Keratinocyte (primary cell): ENCODE results near the gene PFKM. TPM values are rescaled to one million over a fixed set of nuclear protein-coding genes. Genes with fewer than 3 reads are reported as not detected.
A peak's percentile ranks its signal among the peaks of the same experiment; 100 is the strongest.

Experiments used
- DNase-seq: peaks from one replicate; pipeline ENCODE4 v3.0.0-alpha.2; 2011; ENCODE audit warnings: low read depth, missing footprints, low spot score
- FAIRE-seq: peaks from 2 replicates; lab custom pipeline; 2011; peaks lifted over from hg19 to GRCh38; lab: Jason Lieb, UNC
- H2AFZ ChIP-seq: 2 replicates; pipeline ENCODE4 v1.6.0; 2012; ENCODE audit warnings: low read length, control low read depth, inconsistent platforms; ENCODE audit not compliant: control insufficient read depth
- H3K27ac ChIP-seq: 2 replicates; pipeline ENCODE4 v1.5.1; 2011; ENCODE audit warnings: low read length; ENCODE audit not compliant: control insufficient read depth, insufficient read depth
- H3K27me3 ChIP-seq: 3 replicates; pipeline ENCODE4 v1.6.0; 2011; ENCODE audit warnings: low read length; ENCODE audit not compliant: control insufficient read depth, insufficient read depth; ENCODE audit errors: extremely low read depth
- H3K36me3 ChIP-seq, 2 experiments: 2 replicates in 1 of 2; 3 replicates in 1 of 2; pipeline ENCODE4 v1.5.1; 2011; ENCODE audit warnings: low read length in 2 of 2, mild to moderate bottlenecking in 1 of 2; ENCODE audit not compliant: control insufficient read depth in 2 of 2, insufficient read depth in 2 of 2; ENCODE audit errors: extremely low read depth in 1 of 2
- H3K4me1 ChIP-seq: 3 replicates; pipeline ENCODE4 v1.5.1; 2011; ENCODE audit warnings: low read length; ENCODE audit not compliant: control insufficient read depth, insufficient read depth; ENCODE audit errors: extremely low read depth
- H3K4me2 ChIP-seq: 3 replicates; pipeline ENCODE4 v1.6.0; 2011; ENCODE audit warnings: low read depth, low read length; ENCODE audit not compliant: control insufficient read depth, insufficient read depth; ENCODE audit errors: extremely low read depth
- H3K4me3 ChIP-seq, 3 experiments: fragments of 200-600 bp in 1 of 3; sonication (generic) in 1 of 3; 2 replicates in 2 of 3; 3 replicates in 1 of 3; pipeline ENCODE4 v1.5.1; 2011 to 2016; ENCODE audit warnings: low read length in 3 of 3, mild to moderate bottlenecking in 3 of 3, control low read depth in 2 of 3, inconsistent platforms in 1 of 3, low read depth in 1 of 3, mixed read lengths in 1 of 3, mixed run types in 1 of 3, moderate library complexity in 1 of 3; ENCODE audit not compliant: control insufficient read depth in 2 of 3, insufficient read depth in 2 of 3; ENCODE audit errors: extremely low read depth in 1 of 3
- H3K79me2 ChIP-seq: 2 replicates; pipeline ENCODE4 v1.6.0; 2012; ENCODE audit warnings: low read length; ENCODE audit not compliant: control insufficient read depth, insufficient read depth
- H3K9ac ChIP-seq: 3 replicates; pipeline ENCODE4 v1.6.0; 2011; ENCODE audit warnings: low read length; ENCODE audit not compliant: control insufficient read depth, insufficient read depth; ENCODE audit errors: extremely low read depth
- H3K9me1 ChIP-seq: 3 replicates; pipeline ENCODE4 v1.6.0; 2011; ENCODE audit warnings: low read length; ENCODE audit not compliant: control insufficient read depth, insufficient read depth; ENCODE audit errors: extremely low read depth
- H3K9me3 ChIP-seq: 2 replicates; pipeline ENCODE4 v1.5.1; 2012; ENCODE audit warnings: low read depth, low read length; ENCODE audit not compliant: control insufficient read depth
- H4K20me1 ChIP-seq: 3 replicates; pipeline ENCODE4 v1.6.0; 2011; ENCODE audit warnings: low read length; ENCODE audit not compliant: control insufficient read depth, insufficient read depth; ENCODE audit errors: extremely low read depth
- EZH2 ChIP-seq: IDR thresholded peaks from one replicate; pipeline ENCODE4 v1.6.1; 2012; ENCODE audit warnings: inconsistent platforms, mild to moderate bottlenecking, low read length, moderate library complexity
- dilution Hi-C: fragments of 300-500 bp; cut with MboI; formaldehyde crosslinking; loops from one replicate; pipeline ENCODE4 v1.7.0; 2020; ENCODE audit warnings: low sequenced_read_pairs; ENCODE audit not compliant: extremely low pct_ligation_motif_present
- polyA plus RNA-seq, 5 experiments: library from polyadenylated mRNA; depleted of rRNA in 3 of 5; stranded (reverse) in 3 of 5; stranded (forward) in 1 of 5; unstranded in 1 of 5; fragments of >200 nt; gene quantifications; 1 replicate in 1 of 5; 2 replicates in 3 of 5; 3 replicates in 1 of 5; pipeline versions ENCODE4 v1.2.1 to v1.2.3, GENCODE V29; 2011 to 2012; ENCODE audit warnings: missing spikeins in 2 of 5, low read depth in 1 of 5, low replicate concordance in 1 of 5
- TF ChIP-seq, protein P1 (sequence below), 3 experiments: IDR thresholded peaks in 1 of 3; conservative IDR thresholded peaks in 1 of 3; optimal IDR thresholded peaks in 1 of 3; 2 replicates in 2 of 3; 3 replicates in 1 of 3; pipeline versions ENCODE3 to v1.5.1; 2011; ENCODE audit warnings: low read length in 3 of 3, mild to moderate bottlenecking in 3 of 3, moderate library complexity in 2 of 3, control low read depth in 1 of 3, inconsistent platforms in 1 of 3; ENCODE audit not compliant: insufficient read depth in 2 of 3; ENCODE audit errors: extremely low read depth in 1 of 3

PFKM gene
- polyA plus RNA-seq, 1 donor (not counting 4 experiments of a cell fraction or from before 2014, with no cell fraction given) = 67.9 TPM

- H2AFZ ChIP-seq = peak overlapping the region; percentile 35
- H3K4me1 ChIP-seq = peaks cover 14% of the 10 kb centered on the region
- H3K36me3 ChIP-seq = no peaks in the 10 kb centered on the region
- peak overlapping the region in 2 of 3 experiments; percentile 30 to 55 for H3K4me3 ChIP-seq
- FAIRE-seq (no peak), DNase-seq (no peak)
- H3K4me2 ChIP-seq = peak overlapping the region; percentile 44
- H3K79me2 ChIP-seq = no peaks in the 10 kb centered on the region
- dilution Hi-C loops = no loop called here
- H4K20me1 ChIP-seq = no peaks in the 10 kb centered on the region
- no peak overlapping the region for H3K9ac ChIP-seq
- no peaks in the 10 kb centered on the region for H3K9me1 ChIP-seq
- H3K27ac ChIP-seq = no peak overlapping the region
- H3K27me3 ChIP-seq = peaks cover 56% of the 10 kb centered on the region
- no peaks in the 10 kb centered on the region for H3K9me3 ChIP-seq
- TF ChIP-seq, protein P1, sequence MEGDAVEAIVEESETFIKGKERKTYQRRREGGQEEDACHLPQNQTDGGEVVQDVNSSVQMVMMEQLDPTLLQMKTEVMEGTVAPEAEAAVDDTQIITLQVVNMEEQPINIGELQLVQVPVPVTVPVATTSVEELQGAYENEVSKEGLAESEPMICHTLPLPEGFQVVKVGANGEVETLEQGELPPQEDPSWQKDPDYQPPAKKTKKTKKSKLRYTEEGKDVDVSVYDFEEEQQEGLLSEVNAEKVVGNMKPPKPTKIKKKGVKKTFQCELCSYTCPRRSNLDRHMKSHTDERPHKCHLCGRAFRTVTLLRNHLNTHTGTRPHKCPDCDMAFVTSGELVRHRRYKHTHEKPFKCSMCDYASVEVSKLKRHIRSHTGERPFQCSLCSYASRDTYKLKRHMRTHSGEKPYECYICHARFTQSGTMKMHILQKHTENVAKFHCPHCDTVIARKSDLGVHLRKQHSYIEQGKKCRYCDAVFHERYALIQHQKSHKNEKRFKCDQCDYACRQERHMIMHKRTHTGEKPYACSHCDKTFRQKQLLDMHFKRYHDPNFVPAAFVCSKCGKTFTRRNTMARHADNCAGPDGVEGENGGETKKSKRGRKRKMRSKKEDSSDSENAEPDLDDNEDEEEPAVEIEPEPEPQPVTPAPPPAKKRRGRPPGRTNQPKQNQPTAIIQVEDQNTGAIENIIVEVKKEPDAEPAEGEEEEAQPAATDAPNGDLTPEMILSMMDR (optimal IDR thresholded peaks at IDR 0.05 in 1 of 3, IDR thresholded peaks at IDR 0.05 in 1 of 3, conservative IDR thresholded peaks at IDR 0.05 in 1 of 3; ENCODE audit: extremely low read depth in 1 of 3, insufficient read depth in 2 of 3, low read length in 3 of 3) = no peak
- TF ChIP-seq EZH2 = peak; percentile 88
Observed at GRCh38 chr12:48184549-48184922, 65.4 kb downstream of the PFKM start.

- FAIRE-seq = peak; percentile 5
- no peak overlapping the region for H3K9ac ChIP-seq
- DNase-seq = no peak
- H3K79me2 ChIP-seq = no peaks in the 10 kb centered on the region
- H3K36me3 ChIP-seq = no peaks in the 10 kb centered on the region
- no peaks in the 10 kb centered on the region for H4K20me1 ChIP-seq
- no peaks in the 10 kb centered on the region for H3K9me1 ChIP-seq
- H3K9me3 ChIP-seq = no peaks in the 10 kb centered on the region
- dilution Hi-C loops = no loop called here
- H3K4me2 ChIP-seq = peak overlapping the region; percentile 44
- peak overlapping the region in 1 of 3 experiments; percentile 55 for H3K4me3 ChIP-seq
- TF ChIP-seq EZH2 = no peak
- TF ChIP-seq, protein P1 (optimal IDR thresholded peaks at IDR 0.05 in 1 of 3, IDR thresholded peaks at IDR 0.05 in 1 of 3, conservative IDR thresholded peaks at IDR 0.05 in 1 of 3; ENCODE audit: extremely low read depth in 1 of 3, insufficient read depth in 2 of 3, low read length in 3 of 3) = no peak
- peaks cover 14% of the 10 kb centered on the region for H3K4me1 ChIP-seq
- H3K27me3 ChIP-seq = peaks cover 56% of the 10 kb centered on the region
- no peak overlapping the region for H3K27ac ChIP-seq
- H2AFZ ChIP-seq = no peak overlapping the region
Observed at GRCh38 chr12:48185181-48185919, 66.2 kb downstream of the PFKM start.
